GM21381 (cell line): ENCODE measurements around the gene NDOR1.

Experiments
- ATAC-seq: cut with Tn5 transposase; IDR thresholded peaks from one replicate; pipeline ENCODE4 v1.9.1; 2021; ENCODE audit warnings: mild to moderate bottlenecking, moderate library complexity; ENCODE audit not compliant: unreplicated experiment

The NDOR1 gene

GRCh38 chr9:137167747-137168572 lies 37.5 kb upstream of the NDOR1 start:
- ATAC-seq, result no peak

- no peak for ATAC-seq
These were observed 37.0 kb upstream of the NDOR1 start for GRCh38 chr9:137168573-137168903.

GRCh38 chr9:137168904-137169856 lies 36.3 kb upstream of the NDOR1 start:
- no peak for ATAC-seq

DNA sequence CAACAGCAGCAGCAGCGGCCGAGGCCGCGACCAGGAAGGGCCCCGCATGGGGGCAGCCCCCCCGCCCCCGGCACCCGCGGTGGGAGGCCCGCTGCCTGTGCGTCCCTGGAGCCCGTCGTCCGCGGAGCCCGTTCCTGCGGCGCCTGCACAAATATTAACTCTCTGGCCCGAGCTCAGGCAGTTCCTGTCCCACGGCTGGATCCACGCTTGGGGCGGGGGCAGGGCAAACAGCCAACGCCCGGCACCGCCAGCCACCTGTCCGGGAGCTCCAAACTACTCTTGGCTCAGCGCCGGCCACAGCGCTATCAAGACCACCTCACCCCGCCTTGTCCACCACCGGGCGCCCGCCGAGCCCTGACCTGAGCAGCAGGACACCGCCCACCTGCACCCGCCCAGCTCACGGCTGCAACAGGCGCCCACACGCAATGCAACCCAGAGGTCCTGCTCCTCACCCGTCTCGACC lies 35.6 kb upstream of the NDOR1 start, which contains the start of gene LRRC26:
LRRC26 (minus strand) TSS at position 156 of the 463 bp plus-strand sequence; CDS start at position 48, 108 bp downstream.
- ATAC-seq, result no peak

DNA sequence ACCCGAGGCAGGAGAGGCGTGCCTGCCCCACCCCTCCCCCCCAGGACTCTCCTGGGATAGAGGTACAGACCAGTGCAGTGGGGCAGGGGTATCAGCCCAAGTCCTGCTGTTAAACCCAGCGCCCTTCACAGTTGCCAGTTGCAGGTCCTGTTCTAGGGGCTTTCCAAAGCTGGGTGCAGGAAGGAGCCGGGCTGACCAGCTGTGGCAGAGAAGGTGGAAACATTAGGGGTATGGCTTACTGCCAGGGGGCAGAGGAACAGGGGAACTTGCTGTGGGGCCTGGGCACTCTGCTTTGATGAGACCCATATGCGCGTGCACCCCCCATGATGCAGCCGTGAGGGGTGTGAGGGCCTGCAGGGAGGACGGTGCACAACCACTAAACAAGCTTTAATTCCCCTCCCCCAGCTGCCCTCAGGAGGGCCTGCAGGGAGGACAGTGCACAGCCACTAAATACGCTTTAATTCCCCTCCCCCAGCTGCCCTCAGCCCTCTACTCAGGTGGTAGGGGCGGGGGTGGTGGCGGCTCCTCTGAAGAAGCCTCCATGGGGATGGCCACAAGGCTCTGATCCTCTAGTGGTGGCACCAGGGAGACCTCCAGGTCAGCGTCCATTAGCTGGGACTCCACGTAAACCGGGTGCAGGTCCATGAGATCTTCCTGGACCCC lies 34.9 kb upstream of the NDOR1 start:
- ATAC-seq, result no peak

GRCh38 chr9:137171149-137171900 lies 34.2 kb upstream of the NDOR1 start:
- ATAC-seq, result no peak

DNA sequence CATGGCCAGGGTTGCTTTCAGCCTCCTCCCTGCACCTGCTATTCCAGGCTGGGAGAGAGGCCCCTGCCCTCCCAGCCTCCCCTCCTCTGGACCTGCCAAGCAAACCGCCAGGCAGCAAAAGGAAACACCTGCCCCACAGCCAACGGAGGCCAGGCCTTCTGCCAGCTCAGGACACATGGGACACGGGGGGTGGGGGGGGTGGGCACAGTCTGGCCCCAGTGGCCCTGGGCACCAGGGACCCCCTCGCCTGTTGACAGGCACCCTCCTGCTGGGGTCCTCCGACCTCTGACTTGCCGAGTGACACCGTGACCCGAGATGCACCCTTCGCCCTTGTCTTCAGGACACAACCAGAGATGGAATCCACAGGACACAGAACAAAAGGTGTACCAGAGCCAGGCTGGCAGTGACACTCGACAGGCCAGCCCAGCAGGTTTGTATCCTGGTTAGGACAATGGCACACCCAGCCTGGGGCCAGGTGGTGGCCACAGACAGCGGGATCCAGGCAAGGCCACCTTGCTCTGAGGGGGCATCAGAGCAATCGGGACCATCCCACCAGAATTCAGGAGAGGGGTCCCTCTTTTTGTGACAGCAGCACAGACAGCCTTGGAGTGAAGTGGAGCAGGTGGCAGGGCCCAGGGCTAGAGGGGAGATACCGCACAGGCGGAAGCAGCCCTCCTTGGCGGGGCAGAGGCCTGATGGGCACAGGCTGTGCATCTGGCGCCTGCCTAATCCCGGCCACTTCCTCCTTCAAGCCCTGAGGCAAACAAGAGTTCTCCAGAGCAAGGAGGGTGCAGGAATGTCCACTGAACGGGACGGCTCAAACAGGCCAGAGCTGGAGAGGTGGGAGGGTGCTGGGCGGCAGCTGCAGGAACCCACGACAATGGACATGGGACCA lies 32.4 kb upstream of the NDOR1 start:
- ATAC-seq, result no peak

GRCh38 chr9:137173796-137174664 lies 31.5 kb upstream of the NDOR1 start:
- ATAC-seq, result no peak

- no peak for ATAC-seq
These were observed 30.7 kb upstream of the NDOR1 start for GRCh38 chr9:137174722-137175293.

DNA sequence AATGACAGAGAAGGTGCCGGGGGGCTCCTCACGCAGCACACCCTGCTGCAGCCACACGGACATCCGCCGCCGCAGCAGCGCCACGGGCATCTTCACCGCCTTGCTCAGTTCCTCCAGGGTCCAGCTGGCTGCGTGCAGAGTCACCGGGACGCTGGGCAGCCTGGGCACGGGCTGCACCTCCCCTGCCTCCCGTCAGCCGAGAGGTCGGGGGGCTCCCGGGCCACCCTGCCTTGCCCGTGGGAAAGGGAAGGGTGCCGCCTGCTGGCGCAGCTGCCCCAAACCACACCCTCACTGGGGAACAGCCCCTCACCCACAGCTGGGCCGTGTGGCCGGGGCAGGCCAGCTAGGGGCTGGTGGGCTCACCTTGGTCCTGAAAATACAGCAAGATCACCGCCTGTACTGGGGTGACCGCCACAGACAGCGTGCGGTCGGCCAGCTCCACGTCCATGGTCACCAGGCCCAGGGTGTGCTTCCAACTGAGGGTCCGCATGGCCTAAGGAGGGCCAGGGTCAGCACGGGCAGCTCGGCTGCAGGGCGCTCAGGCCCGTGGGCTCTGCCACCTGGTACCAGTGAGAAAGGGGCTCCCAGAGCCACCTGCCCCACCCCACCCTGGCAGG lies 30.0 kb upstream of the NDOR1 start:
- ATAC-seq, result no peak

- ATAC-seq, result no peak
These were observed 29.0 kb upstream of the NDOR1 start for GRCh38 chr9:137176302-137177182.

DNA sequence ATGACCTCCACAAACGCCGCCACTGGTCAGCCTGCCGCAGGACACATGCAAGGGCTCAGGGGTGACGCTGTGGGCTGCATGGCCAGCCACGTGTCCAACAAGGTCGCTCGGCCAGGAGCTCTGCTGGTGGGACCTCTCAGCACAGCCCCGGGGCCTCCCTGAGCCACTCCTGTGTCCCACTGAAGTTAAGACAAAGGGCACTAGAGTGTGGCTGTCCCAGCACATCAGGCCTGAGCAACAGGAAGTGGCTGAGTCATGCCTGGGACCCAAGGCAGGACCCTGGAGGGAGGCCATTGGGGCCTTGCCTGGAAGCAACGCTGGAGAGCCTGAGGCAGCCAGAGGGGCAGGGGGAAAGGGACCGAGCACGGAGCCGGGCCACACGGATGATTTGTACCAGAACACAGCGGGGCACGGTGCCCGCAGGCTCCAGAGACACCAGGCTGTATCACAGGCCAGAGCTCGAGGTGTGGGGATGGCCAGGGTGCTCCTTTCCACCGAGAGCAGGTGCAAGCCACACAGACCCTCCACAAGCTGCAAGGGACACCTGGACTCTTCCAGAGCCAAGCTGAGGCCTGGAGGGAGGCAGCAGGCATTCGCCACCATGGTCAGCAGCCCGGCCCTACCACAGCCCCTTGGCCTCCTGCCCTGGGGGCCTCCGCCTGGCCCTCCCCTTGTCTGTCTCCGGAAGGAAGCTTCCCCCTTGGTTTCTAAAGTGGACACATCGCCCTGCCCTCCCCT lies 27.1 kb upstream of the NDOR1 start:
- no peak for ATAC-seq

- no peak for ATAC-seq
These were observed 26.4 kb upstream of the NDOR1 start for GRCh38 chr9:137178939-137179630.

- no peak for ATAC-seq
These were observed 25.7 kb upstream of the NDOR1 start for GRCh38 chr9:137179761-137180160.

DNA sequence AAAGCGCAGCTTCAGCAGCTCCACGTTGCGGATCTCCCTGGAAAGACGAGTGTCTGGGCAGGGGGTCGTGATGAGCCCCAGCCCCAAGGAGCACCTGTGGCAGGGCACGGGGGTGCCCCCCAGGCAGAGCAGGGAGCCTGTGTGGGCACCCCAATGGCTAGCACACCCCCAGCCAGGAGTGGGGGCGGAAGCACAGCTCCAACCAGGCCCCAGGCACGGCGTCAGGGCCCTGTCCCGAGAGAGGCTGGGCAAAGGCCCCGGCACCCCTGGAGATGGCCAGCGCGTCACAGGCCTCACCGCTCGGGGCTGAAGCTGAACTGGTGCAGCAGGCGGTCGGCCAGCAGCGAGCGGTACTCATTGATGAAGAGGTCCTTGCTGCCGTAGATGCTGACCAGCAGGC lies 25.0 kb upstream of the NDOR1 start:
- ATAC-seq, result no peak
